NOMO-1 (cell line): ENCODE data around the gene HEPN1.
"Not testable (repeated sequence)": the region's sequence is repeated elsewhere in the genome, so short reads cannot be mapped to it uniquely, and the experiment has no call there.

Experiments used
- DNase-seq, 2 experiments: peaks; one replicate each; lab custom pipeline; 2025; ENCODE audit not compliant: unreplicated experiment in 2 of 2; lab: John Stamatoyannopoulos, UW

The HEPN1 gene

DNA sequence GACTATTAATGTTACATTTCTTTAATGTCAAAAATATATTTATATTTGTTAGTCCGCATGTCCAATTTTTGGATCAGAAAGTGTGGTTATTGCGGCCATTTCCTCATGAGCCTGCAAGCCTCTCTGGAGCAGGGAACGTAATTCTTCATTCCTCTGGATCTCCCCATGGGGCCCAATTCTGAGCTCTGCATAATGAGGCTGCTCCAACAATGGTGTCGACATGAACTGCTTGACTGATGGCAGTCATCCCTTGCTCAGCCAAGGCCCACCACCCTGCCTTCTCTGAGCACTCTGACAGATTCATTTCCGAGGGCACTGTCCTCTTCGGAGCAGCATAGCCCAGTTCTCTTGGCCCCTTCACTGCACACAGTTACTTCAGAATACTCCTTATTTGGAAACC is 19.9 kb downstream of the HEPN1 start:
- no peak for DNase-seq

DNA sequence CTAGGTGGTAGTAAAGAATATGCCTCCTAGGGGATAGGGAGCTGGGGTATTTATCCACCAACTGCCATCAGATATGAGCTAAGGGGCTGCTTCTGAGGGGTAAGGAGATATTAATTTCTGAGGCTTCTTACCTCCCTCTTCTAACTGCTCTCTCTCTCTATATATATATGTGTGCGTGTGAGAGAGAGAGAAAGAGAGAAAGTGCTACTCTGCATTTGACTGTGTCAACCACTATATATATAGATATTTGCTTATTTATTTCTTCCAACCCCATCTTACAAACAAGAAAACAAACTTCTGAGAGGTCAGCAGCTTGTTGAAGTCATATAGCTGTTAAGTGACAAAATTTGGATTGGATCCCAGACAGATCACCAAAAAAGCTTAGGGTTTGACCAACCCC is 22.7 kb downstream of the HEPN1 start:
- no peak for DNase-seq

DNA sequence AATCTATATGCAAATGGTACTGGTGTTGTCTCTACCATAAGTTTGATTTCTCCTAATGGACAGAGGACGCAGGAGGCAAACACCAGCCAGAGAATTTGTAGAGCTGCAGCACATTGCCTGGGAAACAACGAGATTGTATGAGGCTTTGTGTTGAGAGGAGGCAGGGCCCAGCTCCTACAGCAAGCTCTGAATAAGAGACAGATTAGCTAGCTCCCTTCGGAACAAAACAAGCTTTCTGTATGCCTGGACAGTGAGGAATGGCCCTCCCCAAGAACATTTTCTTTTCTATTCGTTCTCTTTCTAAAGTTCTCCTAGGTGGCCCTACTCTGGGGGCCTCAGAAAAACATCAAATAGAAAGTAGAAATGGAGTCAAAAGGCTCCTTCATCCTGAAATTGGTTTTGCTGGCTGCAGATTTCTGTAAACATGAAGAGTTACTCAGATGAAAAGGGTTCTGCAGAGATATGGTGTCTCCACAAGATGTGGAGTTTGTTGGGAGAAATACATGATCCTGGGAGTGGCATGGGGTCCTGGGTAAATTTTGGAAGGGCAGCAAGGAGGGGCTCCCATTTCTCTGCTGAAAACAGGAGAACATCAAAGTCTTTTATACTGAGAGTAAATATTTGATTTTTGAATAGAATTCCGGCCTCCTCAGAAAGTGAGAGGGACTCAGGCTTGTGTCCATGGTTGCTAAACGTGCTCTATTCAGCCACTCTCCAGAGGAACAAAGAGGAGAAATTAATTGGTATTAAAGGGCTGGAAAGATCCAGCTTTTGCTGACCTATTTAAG is 23.6 kb downstream of the HEPN1 start:
- no peak for DNase-seq

DNA sequence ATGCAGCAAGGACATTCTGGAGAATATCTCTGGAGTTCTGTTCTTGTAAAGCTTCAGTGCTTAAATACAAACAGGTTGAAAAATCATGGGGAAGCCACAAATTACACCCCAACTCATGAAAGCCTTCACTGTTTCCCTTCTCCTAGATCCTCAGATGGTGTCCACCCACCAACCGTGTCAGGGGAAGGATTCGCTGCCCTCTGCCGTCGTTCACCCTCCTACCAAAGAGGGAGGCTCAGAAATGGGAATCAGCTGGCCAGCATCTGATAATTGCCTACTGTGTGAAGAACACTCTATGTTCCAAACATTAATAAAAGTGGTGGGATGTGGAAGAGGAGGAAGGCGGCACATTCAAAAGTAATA is 24.2 kb downstream of the HEPN1 start:
- DNase-seq = no peak

DNA sequence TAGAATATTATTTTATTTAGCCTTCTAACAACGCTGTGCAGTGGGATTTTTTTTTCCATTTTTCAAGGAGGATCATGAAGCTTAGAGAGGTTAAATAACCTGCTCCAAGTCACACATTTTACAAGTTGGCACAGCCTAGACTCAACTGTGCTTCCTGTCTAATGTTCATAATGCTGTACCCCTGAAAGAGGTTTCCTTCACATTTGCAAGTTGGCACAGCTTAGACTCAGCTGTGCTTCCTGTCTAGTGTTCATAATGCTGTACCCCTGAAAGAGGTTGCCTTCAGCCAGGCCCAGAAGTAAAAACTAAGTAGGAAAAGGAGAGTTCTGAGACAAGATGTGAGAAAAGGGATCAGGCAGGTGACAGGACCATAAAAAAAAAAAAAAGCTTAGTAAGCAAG is 24.7 kb downstream of the HEPN1 start:
- DNase-seq = no peak

DNA sequence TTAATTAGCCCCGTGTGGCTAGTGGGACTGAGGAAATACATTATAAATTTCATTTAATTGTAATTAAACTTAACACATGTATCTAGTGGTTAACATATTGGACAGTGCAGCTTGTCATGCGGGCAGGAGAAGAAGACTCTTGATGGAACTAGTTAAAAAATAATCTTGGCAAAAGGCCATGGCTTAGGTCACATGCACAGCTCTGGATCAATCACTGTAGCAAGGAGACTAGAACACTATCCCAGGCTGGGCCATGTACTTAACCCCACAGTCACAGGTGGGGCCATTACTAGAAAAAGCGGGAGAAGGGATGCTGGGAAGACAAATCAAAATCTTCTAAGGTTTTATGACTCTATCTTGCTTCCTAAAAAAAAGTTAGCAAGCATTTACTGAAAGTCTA is 25.5 kb downstream of the HEPN1 start:
- DNase-seq = no peak

DNA sequence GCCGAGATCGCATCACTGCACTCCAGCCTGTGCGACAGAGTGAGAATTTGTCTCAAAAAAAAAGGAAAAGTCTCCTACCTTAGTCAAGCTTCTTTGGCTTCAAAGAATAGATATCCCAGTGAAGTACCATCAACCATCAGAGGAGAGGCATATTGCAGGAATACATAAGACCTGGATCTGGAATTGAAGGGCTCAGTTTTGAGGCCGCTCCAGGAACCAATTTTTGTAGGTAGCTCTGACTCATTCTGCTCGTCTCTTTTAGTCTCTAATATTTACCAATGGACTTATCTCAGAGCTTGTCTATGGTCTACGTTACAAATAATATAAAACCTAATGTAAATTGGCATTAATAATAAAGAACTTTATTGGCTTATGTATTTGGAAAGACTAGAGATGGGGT is 26.8 kb downstream of the HEPN1 start:
- no peak for DNase-seq

DNA sequence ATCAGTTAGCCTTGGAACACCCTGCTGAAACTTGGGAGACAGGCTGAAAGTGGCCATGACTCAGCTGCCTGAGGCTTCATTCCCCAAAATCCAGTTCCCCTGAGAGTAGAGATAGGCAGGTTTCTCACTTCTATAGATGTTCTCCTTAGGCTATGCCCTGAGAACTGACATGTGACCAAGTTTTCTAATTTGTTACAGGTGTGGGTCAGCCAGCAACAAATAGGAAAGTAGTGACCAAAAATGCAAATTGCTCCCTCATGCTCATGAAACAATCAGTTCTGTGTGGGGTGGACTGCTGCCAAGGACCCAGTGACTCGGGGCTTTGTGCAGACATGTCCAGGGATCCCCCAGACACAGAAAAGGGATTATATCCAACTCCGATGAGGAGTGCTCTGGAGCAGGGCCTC is 27.7 kb downstream of the HEPN1 start:
- DNase-seq = no peak

DNA sequence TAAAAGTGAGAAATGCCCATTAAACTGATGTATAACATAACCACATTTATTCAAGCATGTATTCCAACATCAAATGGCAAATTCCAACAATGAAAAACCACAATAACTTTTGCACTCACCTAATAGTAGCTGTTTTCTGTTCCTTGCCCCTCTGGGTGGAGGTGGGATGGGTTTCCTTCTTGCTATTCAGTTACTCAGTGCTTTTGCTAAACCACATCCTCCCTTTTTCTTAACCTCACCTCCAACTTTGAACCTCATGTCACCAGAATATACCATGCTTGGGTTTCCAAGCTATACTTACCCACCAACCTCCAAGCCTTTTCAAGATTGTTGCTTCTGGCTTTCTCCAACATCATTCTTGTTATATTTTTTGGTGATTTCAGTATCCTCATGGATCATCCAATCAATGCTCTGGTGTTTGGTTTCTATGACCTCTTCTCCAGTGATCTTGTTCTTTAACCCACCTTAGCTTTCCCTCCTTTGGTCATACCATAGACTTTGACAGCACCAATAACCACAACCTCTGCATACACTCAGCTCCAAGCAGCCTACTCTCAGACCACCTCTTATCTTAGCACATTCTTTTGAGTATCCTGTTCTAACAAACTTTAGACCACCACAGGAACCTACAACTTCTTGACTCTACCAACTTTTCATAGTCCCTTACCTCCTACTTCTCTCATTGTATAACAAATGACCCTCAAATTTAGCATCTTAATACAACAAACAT is 31.7 kb downstream of the HEPN1 start:
- DNase-seq = no peak

DNA sequence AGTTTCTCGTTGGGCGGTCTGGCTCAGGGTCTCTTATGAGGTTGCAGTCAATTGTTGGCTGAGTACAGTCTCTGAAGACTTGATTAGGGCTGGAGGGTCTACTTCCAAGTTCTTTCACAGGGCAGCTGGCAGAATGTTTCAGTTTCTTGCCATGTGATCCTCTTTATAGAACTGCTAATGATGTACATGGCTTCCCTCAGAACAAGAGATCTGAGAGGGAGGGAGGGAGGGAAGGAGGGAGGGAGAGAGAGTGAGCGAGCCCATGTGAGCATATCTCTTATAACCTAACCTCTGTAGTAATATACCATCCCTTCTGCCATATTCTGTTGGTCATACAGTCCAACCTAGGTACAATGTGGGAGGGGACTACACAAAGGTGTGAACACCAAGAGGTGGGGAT is 32.3 kb downstream of the HEPN1 start:
- no peak for DNase-seq

DNA sequence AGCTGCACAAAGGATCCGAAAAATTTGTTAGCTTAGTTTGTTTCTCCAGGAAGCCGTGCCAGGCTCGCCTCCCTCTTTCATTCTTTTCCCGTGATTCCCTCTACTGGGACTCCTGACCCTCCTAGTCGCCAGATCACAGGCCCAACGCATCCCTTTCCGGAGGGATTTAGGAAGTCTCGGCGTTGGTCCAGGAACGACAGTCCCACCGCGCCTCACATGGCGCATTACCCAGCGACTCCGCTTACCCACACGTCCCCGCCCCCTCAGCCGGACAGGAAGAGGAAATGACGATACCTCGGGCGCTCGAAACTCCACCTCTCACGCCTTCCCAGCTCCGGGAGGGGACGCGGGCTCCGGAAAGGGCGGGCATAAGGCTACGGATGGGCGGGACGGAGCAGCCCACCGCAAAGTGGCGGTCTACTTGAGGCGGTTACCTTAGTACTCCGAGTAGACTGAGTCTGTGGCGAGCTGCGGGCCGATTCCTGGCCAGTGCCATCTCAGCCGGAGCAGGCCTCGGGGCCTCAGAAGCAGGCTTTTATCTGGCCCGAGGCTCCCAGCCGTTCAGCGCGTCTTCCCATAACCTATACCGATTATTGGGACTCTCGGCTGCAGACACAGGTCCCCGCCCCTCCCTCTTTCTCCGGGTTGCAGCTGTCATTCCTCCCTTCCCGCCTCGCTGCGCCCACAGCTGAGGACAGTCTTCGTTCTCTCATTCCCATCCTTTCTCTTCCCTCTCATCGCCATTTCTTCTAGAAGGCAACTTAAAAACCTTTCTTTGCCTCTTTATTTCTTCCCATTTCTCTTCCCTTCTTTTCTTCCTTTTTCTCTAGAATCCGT is 34.9 kb downstream of the HEPN1 start, which contains the start of gene CCDC15:
Gene CCDC15, plus strand, starts transcription at position 450 of the 837 bp plus-strand sequence. CDS start 531 bp downstream, outside the sequence.
- DNase-seq = peak; percentile 94 to 96

DNA sequence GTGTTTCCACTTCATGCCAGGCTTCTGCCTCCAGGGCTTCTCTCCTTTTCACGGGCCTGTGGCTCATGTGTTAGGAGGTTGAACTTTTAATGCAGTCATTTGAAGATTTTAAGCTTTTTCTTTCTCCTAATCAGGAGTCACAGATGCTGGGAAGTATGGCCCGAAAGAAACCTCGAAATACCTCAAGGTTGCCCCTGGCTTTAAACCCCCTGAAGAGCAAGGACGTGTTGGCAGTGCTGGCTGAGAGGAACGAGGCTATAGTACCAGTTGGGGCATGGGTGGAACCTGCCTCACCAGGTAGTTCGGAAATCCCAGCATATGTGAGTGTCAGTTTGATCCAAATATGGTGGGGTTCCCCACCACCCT is 35.5 kb downstream of the HEPN1 start:
- DNase-seq = no peak

DNA sequence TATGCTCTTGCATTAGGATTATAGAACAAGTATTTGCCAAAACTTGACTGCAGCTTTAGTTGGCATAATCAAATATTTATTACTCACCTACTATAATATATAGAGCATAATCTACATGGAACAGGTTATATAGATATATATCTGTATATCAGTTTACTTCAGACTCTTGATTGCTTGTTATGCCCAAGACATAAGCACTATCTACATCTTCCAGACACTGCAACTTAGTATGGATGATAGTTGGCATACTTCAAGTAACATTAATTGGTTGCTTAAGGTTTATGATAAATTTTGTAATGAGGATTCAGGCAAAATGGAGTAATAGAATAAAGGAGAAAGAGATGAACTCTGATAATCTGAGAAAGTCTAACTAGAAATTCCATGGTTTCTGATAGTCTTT is 36.0 kb downstream of the HEPN1 start:
- no peak for DNase-seq

DNA sequence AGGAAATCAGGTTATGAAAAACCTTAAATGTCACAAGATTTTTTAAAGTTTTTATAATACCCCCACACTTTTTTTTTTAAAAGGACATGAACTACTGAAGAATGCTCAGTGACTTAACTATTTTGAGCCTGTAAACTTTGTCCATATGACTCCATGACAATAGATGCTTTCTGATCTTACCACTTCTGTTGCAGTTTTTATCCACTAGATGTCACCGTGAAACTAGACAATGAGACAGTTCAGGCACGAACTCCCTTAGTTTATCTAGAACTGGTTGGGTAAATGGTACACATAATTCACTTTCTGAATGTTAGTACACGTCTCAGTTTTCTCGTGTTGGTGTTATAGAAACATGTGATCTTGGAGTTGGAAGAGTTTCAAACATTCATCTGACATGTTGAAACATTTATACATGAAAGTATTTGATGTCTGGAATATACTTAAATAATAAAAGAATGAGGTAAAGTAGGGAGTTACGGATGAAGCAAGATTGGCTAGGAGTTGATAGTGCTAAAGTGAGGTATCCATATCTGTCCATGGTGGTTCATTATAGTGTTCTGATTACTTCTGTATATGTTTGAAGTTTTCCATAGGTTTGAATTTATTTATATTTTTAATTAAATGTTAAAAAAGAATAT is 43.0 kb downstream of the HEPN1 start:
- peak; percentile 29 to 83 for DNase-seq

DNA sequence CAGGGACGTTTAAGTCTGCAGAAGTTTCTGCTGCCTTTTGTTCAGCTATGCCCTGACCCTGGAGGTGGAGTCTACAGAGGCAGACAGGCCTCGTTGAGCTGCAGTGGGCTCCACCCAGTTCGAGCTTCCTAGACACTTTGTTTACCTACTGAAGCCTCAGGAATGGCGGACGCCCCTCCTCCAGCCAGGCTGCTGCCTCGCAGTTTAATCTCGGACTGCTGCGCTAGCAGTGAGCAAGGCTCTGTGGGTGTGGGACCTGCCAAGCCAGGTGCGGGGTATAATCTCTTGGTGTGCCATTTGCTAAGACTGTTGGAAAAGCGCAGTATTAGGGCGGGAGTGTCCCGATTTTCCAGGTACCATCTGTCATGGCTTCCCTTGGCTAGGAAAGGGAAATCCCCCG is 49.1 kb downstream of the HEPN1 start:
- not testable (repeated sequence) for DNase-seq
